Erythroblast (primary cell): ENCODE measurements around the gene OMA1.
"Not testable (repeated sequence)": the region's sequence is repeated elsewhere in the genome, so short reads cannot be mapped to it uniquely, and the experiment has no call there.

Experiments
- GATA1 ChIP-seq: IDR thresholded peaks from 2 replicates; pipeline ENCODE4 v1.6.1; 2011; ENCODE audit warnings: low read depth, mild to moderate bottlenecking, control low read depth, low read length, moderate library complexity
- POLR2A ChIP-seq: IDR thresholded peaks from 2 replicates; pipeline ENCODE4 v1.6.1; 2011; ENCODE audit warnings: mild to moderate bottlenecking, low read length

DNA sequence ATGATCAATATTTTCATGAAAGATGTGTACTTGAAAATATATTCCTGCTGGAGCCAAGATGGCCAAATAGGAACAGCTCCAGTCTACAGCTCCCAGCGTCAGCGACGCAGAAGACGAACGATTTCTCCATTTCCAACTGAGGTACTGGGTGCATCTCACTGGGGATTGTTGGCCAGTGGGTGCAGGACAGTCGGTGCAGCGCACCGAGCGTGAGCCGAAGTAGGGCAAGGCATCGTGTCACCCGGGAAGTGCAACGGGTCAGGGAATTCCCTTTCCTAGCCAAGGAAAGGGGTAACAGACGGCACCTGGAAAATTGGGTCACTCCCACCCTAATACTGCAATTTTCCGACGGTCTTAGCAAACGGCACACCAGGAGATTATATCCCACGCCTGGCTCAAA is 57.6 kb downstream of the OMA1 start:
- TF ChIP-seq POLR2A, GATA1: not testable (repeated sequence)
